ENCODE data around the gene RPGRIP1L. TPM values are rescaled to one million over a fixed set of nuclear protein-coding genes. Genes with fewer than 3 reads are reported as not detected.

The RPGRIP1L gene
- total and polyA plus RNA-seq, 3 donors from 2014 or later = 22.0 to 37.4 (median 23.0) TPM

GRCh38 chr16:53629151-53629550 is 74.5 kb downstream of the RPGRIP1L start:
- intact Hi-C loops (cut with DNase I; ENCODE audit: low total_unique reads) = no loop called here

GRCh38 chr16:53626811-53627210 is 76.8 kb downstream of the RPGRIP1L start:
- Histone ChIP-seq H3K27me3 (no peaks in the 10 kb centered on the region), H3K36me3 (ENCODE audit: low read depth, missing control alignments) (no peaks in the 10 kb centered on the region), H3K4me1 (no peaks in the 10 kb centered on the region), H3K4me3 (no peak overlapping the region), H3K9me3 (no peaks in the 10 kb centered on the region), H3K27ac (no peak overlapping the region)
- 76 to 90% methylated on average over 2 of the region's 2 CpGs for WGBS, 2 donors
- no peak for DNase-seq
- TF ChIP-seq CTCF (IDR thresholded peaks at IDR 0.05) (no peak), POLR2A (IDR thresholded peaks at IDR 0.05) (no peak)
- intact Hi-C loops (cut with DNase I; ENCODE audit: low total_unique reads) = no loop called here

More at GRCh38 chr16:53629151-53629550, 74.5 kb downstream of the RPGRIP1L start:
- no peak overlapping the region for H3K4me3 ChIP-seq
- no peak for TF ChIP-seq CTCF (IDR thresholded peaks at IDR 0.05)
- TF ChIP-seq POLR2A (IDR thresholded peaks at IDR 0.05) = no peak
- H3K27me3 ChIP-seq = no peaks in the 10 kb centered on the region
- H3K9me3 ChIP-seq = no peaks in the 10 kb centered on the region
- no peaks in the 10 kb centered on the region for H3K36me3 ChIP-seq (ENCODE audit: low read depth, missing control alignments)
- H3K27ac ChIP-seq = no peak overlapping the region
- DNase-seq = no peak
- no peaks in the 10 kb centered on the region for H3K4me1 ChIP-seq
- 85 to 88% methylated on average over 2 of the region's 2 CpGs for WGBS, 2 donors

- 90% methylated on average over 4 of the region's 4 CpGs for WGBS, 2 donors
- Histone ChIP-seq H3K27me3 (no peaks in the 10 kb centered on the region), H3K4me1 (no peaks in the 10 kb centered on the region), H3K27ac (no peak overlapping the region), H3K36me3 (ENCODE audit: low read depth, missing control alignments) (no peaks in the 10 kb centered on the region), H3K9me3 (no peaks in the 10 kb centered on the region), H3K4me3 (no peak overlapping the region)
- TF ChIP-seq CTCF (IDR thresholded peaks at IDR 0.05) (no peak), POLR2A (IDR thresholded peaks at IDR 0.05) (no peak)
- no peak for DNase-seq
- intact Hi-C loops (cut with DNase I; ENCODE audit: low total_unique reads) = no loop called here
Observed at GRCh38 chr16:53626161-53626560, 77.5 kb downstream of the RPGRIP1L start.

GRCh38 chr16:53625221-53625620 is 78.4 kb downstream of the RPGRIP1L start:
- DNase-seq = no peak
- Histone ChIP-seq H3K27me3 (no peaks in the 10 kb centered on the region), H3K9me3 (no peaks in the 10 kb centered on the region), H3K4me3 (no peak overlapping the region), H3K36me3 (ENCODE audit: low read depth, missing control alignments) (no peaks in the 10 kb centered on the region), H3K27ac (no peak overlapping the region), H3K4me1 (no peaks in the 10 kb centered on the region)
- 60 to 90% methylated on average over 1 to 2 of the region's 29 CpGs for WGBS, 2 donors
- TF ChIP-seq CTCF (IDR thresholded peaks at IDR 0.05) (no peak), POLR2A (IDR thresholded peaks at IDR 0.05) (no peak)
- intact Hi-C loops (cut with DNase I; ENCODE audit: low total_unique reads) = no loop called here

- Histone ChIP-seq H3K27me3 (no peaks in the 10 kb centered on the region), H3K36me3 (ENCODE audit: low read depth, missing control alignments) (no peaks in the 10 kb centered on the region), H3K4me3 (no peak overlapping the region), H3K27ac (no peak overlapping the region), H3K9me3 (no peaks in the 10 kb centered on the region), H3K4me1 (no peaks in the 10 kb centered on the region)
- no peak for DNase-seq
- 88 to 90% methylated on average over 6 of the region's 6 CpGs for WGBS, 2 donors
- TF ChIP-seq CTCF (IDR thresholded peaks at IDR 0.05) = no peak
- TF ChIP-seq POLR2A (IDR thresholded peaks at IDR 0.05) = no peak
- intact Hi-C loops (cut with DNase I; ENCODE audit: low total_unique reads) = no loop called here
Observed at GRCh38 chr16:53622315-53622714, 81.3 kb downstream of the RPGRIP1L start.
